ENCODE measurements around the gene RAB42. TPM values are rescaled to one million over a fixed set of nuclear protein-coding genes. Genes with fewer than 3 reads are reported as not detected.

RAB42 gene
- total and polyA plus RNA-seq, 10 of the 15 experiments (the other 5 are each of a cell fraction or from before 2014, with no cell fraction given), result 0.16 to 4.5 (median 0.49) TPM

GRCh38 chr1:28642847-28643635, 51.0 kb downstream of the RAB42 start, which contains the start of gene TAF12 (continued):
- TF ChIP-seq BACH1 (IDR thresholded peaks at IDR 0.05; ENCODE audit: borderline replicate concordance) (peak; percentile 76), ASH2L (IDR thresholded peaks at IDR 0.05; ENCODE audit: borderline replicate concordance, low read depth) (no peak), ZNF592 (IDR thresholded peaks at IDR 0.05) (no peak), SRF (IDR thresholded peaks at IDR 0.05; ENCODE audit: low read depth in 2 of 2, low read length in 2 of 2) (no peak), IRF3 (IDR thresholded peaks at IDR 0.05) (no peak), STAT1 (conservative IDR thresholded peaks at IDR 0.05) (no peak), ELK1 (IDR thresholded peaks at IDR 0.05; ENCODE audit: low read depth, low read length) (peak; percentile 91), BMI1 (IDR thresholded peaks at IDR 0.05; ENCODE audit: borderline replicate concordance) (0 out of 2 replicates have a peak, but pooled peaks have one; percentile 11), CREM (IDR thresholded peaks at IDR 0.05; ENCODE audit: low read depth) (peak; percentile 60; the same call in 1 of the 2 replicates), YY1 (IDR thresholded peaks at IDR 0.05; ENCODE audit: low read depth, low read length) (peak; percentile 79), ZZZ3 (IDR thresholded peaks at IDR 0.05; ENCODE audit: control insufficient read depth, insufficient read length, low read depth) (no peak), KLF5 (IDR thresholded peaks at IDR 0.05; ENCODE audit: partially characterized antibody) (no peak), ZBED1 (IDR thresholded peaks at IDR 0.05; ENCODE audit: borderline replicate concordance) (no peak; the same call in 1 of the 2 replicates), ZNF207 (IDR thresholded peaks at IDR 0.05; ENCODE audit: borderline replicate concordance) (peak; percentile 91; the same call in 1 of the 2 replicates), TBL1XR1 (IDR thresholded peaks at IDR 0.05; ENCODE audit: low read depth, low read length) (0 out of 2 replicates have a peak, but pooled peaks have one; percentile 9), EED (IDR thresholded peaks at IDR 0.05; ENCODE audit: low read depth) (no peak), FOXK2 (IDR thresholded peaks at IDR 0.05) (peak; percentile 57), SREBF1 (IDR thresholded peaks at IDR 0.05; ENCODE audit: low read length) (no peak), IRF5 (IDR thresholded peaks at IDR 0.05; ENCODE audit: borderline replicate concordance) (no peak), SKIL (IDR thresholded peaks at IDR 0.05; ENCODE audit: low read depth, poor library complexity, severe bottlenecking) (no peak)

Measured in GM12878 (cell line).